Measurements from ENCODE around the gene TIMELESS.

The TIMELESS gene

GRCh38 chr12:56377310-56377988 lies 71.8 kb downstream of the TIMELESS start:
- Histone ChIP-seq H3K4me3 (ENCODE audit: low read depth in 1 of 2, low read length in 1 of 2) (no peak overlapping the region), H3K9me3 (no peaks in the 10 kb centered on the region), H3K36me3 (no peaks in the 10 kb centered on the region), H3K27me3 (no peaks in the 10 kb centered on the region), H3K27ac (no peak overlapping the region), H3K4me1 (ENCODE audit: control insufficient read depth in 1 of 2, insufficient read depth in 1 of 2, low read depth in 1 of 2, low read length in 1 of 2) (peaks cover 10 to 17% of the 10 kb centered on the region in 2 experiments)
- TF ChIP-seq CTCF (IDR thresholded peaks at IDR 0.05) = no peak

DNA sequence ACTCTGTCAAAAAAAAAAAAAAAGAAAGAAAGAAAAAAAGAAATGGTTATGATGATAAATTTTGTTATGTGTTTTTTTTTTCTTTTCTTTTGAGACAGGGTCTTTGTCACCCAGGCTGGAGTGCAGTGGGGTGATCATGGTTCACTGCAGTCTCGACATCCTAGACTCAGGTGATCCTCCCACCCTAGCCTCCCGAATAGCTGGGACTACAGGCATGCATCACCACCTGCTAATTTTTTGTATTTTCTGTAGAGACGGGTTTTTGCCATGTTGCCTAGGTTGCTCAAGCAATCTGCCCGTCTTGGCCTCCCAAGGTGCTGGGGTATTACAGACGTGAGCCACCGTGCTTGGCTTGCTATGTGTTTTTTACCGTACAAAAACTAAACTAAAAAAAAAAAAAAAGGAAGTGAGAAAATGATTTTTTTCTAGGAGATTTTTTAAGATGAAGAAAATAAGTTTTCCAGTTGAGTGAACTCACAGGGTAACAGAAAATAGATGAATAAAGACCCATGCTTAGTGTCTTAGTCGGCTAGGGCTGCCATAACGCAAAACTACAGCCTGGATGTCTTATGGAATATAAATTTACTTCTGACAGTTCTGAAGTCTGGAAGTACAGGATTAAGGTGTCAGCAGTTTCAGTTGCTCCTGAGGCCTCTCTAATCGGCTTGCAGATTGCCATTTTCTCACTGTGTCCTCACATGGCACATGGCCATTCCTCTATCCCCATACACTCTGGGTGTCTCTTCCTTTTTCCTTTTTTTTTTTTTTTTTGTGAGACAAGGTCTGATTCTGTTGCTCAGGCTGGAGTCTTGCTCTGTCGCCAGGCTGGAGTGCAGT lies 73.4 kb downstream of the TIMELESS start:
- Histone ChIP-seq H3K27ac (no peak overlapping the region), H3K9me3 (no peaks in the 10 kb centered on the region), H3K4me3 (ENCODE audit: low read depth in 1 of 2, low read length in 1 of 2) (no peak overlapping the region), H3K4me1 (ENCODE audit: control insufficient read depth in 1 of 2, insufficient read depth in 1 of 2, low read depth in 1 of 2, low read length in 1 of 2) (peaks cover 10 to 17% of the 10 kb centered on the region in 2 experiments), H3K27me3 (no peaks in the 10 kb centered on the region), H3K36me3 (no peaks in the 10 kb centered on the region)
- TF ChIP-seq CTCF (IDR thresholded peaks at IDR 0.05) = no peak

- no peak overlapping the region for H3K4me3 ChIP-seq (ENCODE audit: low read depth in 1 of 2, low read length in 1 of 2)
- H3K4me1 ChIP-seq (ENCODE audit: control insufficient read depth in 1 of 2, insufficient read depth in 1 of 2, low read depth in 1 of 2, low read length in 1 of 2) = peaks cover 10 to 17% of the 10 kb centered on the region in 2 experiments
- H3K27ac ChIP-seq = peak overlapping the region; percentile 44
Observed at GRCh38 chr12:56374726-56375597, 74.3 kb downstream of the TIMELESS start.

GRCh38 chr12:56373515-56373914 lies 75.7 kb downstream of the TIMELESS start:
- Histone ChIP-seq H3K36me3 (no peaks in the 10 kb centered on the region), H3K4me3 (ENCODE audit: low read depth in 1 of 2, low read length in 1 of 2) (no peak overlapping the region), H3K9me3 (no peaks in the 10 kb centered on the region), H3K27me3 (no peaks in the 10 kb centered on the region), H3K4me1 (ENCODE audit: control insufficient read depth in 1 of 2, insufficient read depth in 1 of 2, low read depth in 1 of 2, low read length in 1 of 2) (peaks cover 10 to 17% of the 10 kb centered on the region in 2 experiments), H3K27ac (no peak overlapping the region)
- TF ChIP-seq CTCF (IDR thresholded peaks at IDR 0.05) = no peak

More at GRCh38 chr12:56374726-56375597, 74.3 kb downstream of the TIMELESS start:
- no peaks in the 10 kb centered on the region for H3K9me3 ChIP-seq
- H3K27me3 ChIP-seq = no peaks in the 10 kb centered on the region
- TF ChIP-seq CTCF (IDR thresholded peaks at IDR 0.05) = no peak
- no peaks in the 10 kb centered on the region for H3K36me3 ChIP-seq

GRCh38 chr12:56366948-56367347 lies 82.3 kb downstream of the TIMELESS start:
- TF ChIP-seq CTCF (IDR thresholded peaks at IDR 0.05) = no peak
- no peaks in the 10 kb centered on the region for H3K36me3 ChIP-seq
- H3K9me3 ChIP-seq = no peaks in the 10 kb centered on the region
- H3K4me3 ChIP-seq (ENCODE audit: low read depth in 1 of 2, low read length in 1 of 2) = no peak overlapping the region
- no peaks in the 10 kb centered on the region for H3K27me3 ChIP-seq
- no peaks in the 10 kb centered on the region for H3K4me1 ChIP-seq (ENCODE audit: control insufficient read depth in 1 of 2, insufficient read depth in 1 of 2, low read depth in 1 of 2, low read length in 1 of 2)
- no peak overlapping the region for H3K27ac ChIP-seq
